SK-N-SH treated with all-trans-retinoic acid at 6 μM for 48 hours (cell line): ENCODE measurements around the gene CACNB4.

Experiments
- ATAC-seq: fragments of 200-7000 bp; cut with Tn5 transposase; 3 replicates; pipeline ENCODE4 v1.9.1; 2020; ENCODE audit warnings: mild to moderate bottlenecking, moderate library complexity
- ARNTL ChIP-seq: fragments of 450-650 bp; formaldehyde crosslinking; IDR thresholded peaks from 2 replicates; pipeline ENCODE4 v1.5.0; 2020; ENCODE audit warnings: low read depth, mild to moderate bottlenecking, moderate library complexity, borderline replicate concordance
- BACH2 ChIP-seq: fragments of 250-450 bp; sonication (Bioruptor Pico); IDR thresholded peaks from 2 replicates; pipeline ENCODE4 v1.9.0; 2021; ENCODE audit warnings: mild to moderate bottlenecking, borderline replicate concordance
- CSDC2 ChIP-seq: fragments of 250-450 bp; sonication (Bioruptor Pico); IDR thresholded peaks from 2 replicates; pipeline ENCODE4 v1.5.0; 2020; ENCODE audit warnings: mild to moderate bottlenecking, moderate library complexity
- CSRNP3 ChIP-seq: fragments of 250-450 bp; sonication (Bioruptor Pico); IDR thresholded peaks from 2 replicates; pipeline ENCODE4 v1.5.1; 2021; ENCODE audit warnings: mild to moderate bottlenecking, moderate library complexity
- ESRRG ChIP-seq: fragments of 250-450 bp; sonication (Bioruptor Pico); IDR thresholded peaks from 2 replicates; pipeline ENCODE4 v1.6.1; 2021; ENCODE audit warnings: mild to moderate bottlenecking
- GLIS3 ChIP-seq: fragments of 250-450 bp; sonication (Bioruptor Pico); IDR thresholded peaks from 2 replicates; pipeline ENCODE4 v1.5.0; 2020; ENCODE audit warnings: mild to moderate bottlenecking, moderate library complexity
- ISL1 ChIP-seq: fragments of 250-450 bp; sonication (Bioruptor Pico); IDR thresholded peaks from 2 replicates; pipeline ENCODE4 v2.1.2; 2022; ENCODE audit warnings: mild to moderate bottlenecking, moderate library complexity
- OSR1 ChIP-seq: fragments of 250-450 bp; sonication (Bioruptor Pico); IDR thresholded peaks from 2 replicates; pipeline ENCODE4 v1.8.0; 2022; ENCODE audit warnings: moderate library complexity, mild to moderate bottlenecking, inconsistent platforms
- PATZ1 ChIP-seq: fragments of 250-450 bp; sonication (Bioruptor Pico); IDR thresholded peaks from 2 replicates; pipeline ENCODE4 v1.8.0; 2020; ENCODE audit warnings: mild to moderate bottlenecking, moderate library complexity, borderline replicate concordance
- POU6F1 ChIP-seq: fragments of 250-450 bp; sonication (Bioruptor Pico); IDR thresholded peaks from 2 replicates; pipeline ENCODE4 v1.8.0; 2021; ENCODE audit warnings: low read depth, mild to moderate bottlenecking, moderate library complexity, borderline replicate concordance
- PPARA ChIP-seq: fragments of 250-450 bp; sonication (Bioruptor Pico); IDR thresholded peaks from 2 replicates; pipeline ENCODE4 v1.5.0; 2020; ENCODE audit warnings: mild to moderate bottlenecking, borderline replicate concordance
- RARB ChIP-seq: fragments of 250-450 bp; sonication (Bioruptor Pico); IDR thresholded peaks from 2 replicates; pipeline ENCODE4 v1.8.0; 2021; ENCODE audit warnings: mild to moderate bottlenecking, moderate library complexity
- SNAI2 ChIP-seq: fragments of 250-450 bp; sonication (Bioruptor Pico); IDR thresholded peaks from 2 replicates; pipeline ENCODE4 v1.5.0; 2020; ENCODE audit warnings: mild to moderate bottlenecking, moderate library complexity
- TCF4 ChIP-seq: fragments of 250-450 bp; sonication (Bioruptor Pico); IDR thresholded peaks from 2 replicates; pipeline ENCODE4 v1.8.0; 2021; ENCODE audit warnings: mild to moderate bottlenecking, moderate library complexity, borderline replicate concordance
- TOX ChIP-seq: fragments of 250-450 bp; sonication (Bioruptor Pico); IDR thresholded peaks from 2 replicates; pipeline ENCODE4 v1.8.0; 2021; ENCODE audit warnings: mild to moderate bottlenecking, moderate library complexity, borderline replicate concordance
- TSHZ2 ChIP-seq: fragments of 250-450 bp; sonication (Bioruptor Pico); IDR thresholded peaks from 2 replicates; pipeline ENCODE4 v1.5.0; 2020; ENCODE audit warnings: mild to moderate bottlenecking, moderate library complexity
- ZC3H10 ChIP-seq: fragments of 250-450 bp; sonication (Bioruptor Pico); IDR thresholded peaks from 2 replicates; pipeline ENCODE4 v1.5.1; 2021; ENCODE audit warnings: mild to moderate bottlenecking, moderate library complexity
- ZFP3 ChIP-seq: fragments of 250-450 bp; sonication (Bioruptor Pico); IDR thresholded peaks from 2 replicates; pipeline ENCODE4 v1.5.0; 2020; ENCODE audit warnings: mild to moderate bottlenecking, moderate library complexity
- ZFP30 ChIP-seq: fragments of 450-650 bp; formaldehyde crosslinking; IDR thresholded peaks from 2 replicates; pipeline ENCODE4 v1.5.0; 2022; ENCODE audit warnings: mild to moderate bottlenecking, moderate library complexity
- ZNF565 ChIP-seq: fragments of 450-650 bp; formaldehyde crosslinking; conservative IDR thresholded peaks from 2 replicates; pipeline ENCODE4 v1.5.0; 2020; ENCODE audit warnings: low read depth, mild to moderate bottlenecking, moderate library complexity
- ZNF70 ChIP-seq: fragments of 450-650 bp; formaldehyde crosslinking; IDR thresholded peaks from 2 replicates; pipeline ENCODE4 v1.5.0; 2020; ENCODE audit warnings: mild to moderate bottlenecking, moderate library complexity
- ZNF8 ChIP-seq: fragments of 450-650 bp; formaldehyde crosslinking; IDR thresholded peaks from 2 replicates; pipeline ENCODE4 v1.5.0; 2020; ENCODE audit warnings: mild to moderate bottlenecking, moderate library complexity

The CACNB4 gene

GRCh38 chr2:151968770-151969470 is 129.9 kb downstream of the CACNB4 start:
- ATAC-seq = no peak

GRCh38 chr2:151967829-151968722 is 130.8 kb downstream of the CACNB4 start:
- TF ChIP-seq CSRNP3 (CRISPR knock-in tag) (no peak), PATZ1 (no peak), ZNF565 (CRISPR knock-in tag) (no peak), CSDC2 (CRISPR knock-in tag) (no peak), ARNTL (CRISPR knock-in tag) (no peak), ZNF8 (CRISPR knock-in tag) (no peak), PPARA (CRISPR knock-in tag) (no peak), ISL1 (CRISPR knock-in tag) (no peak), ZNF70 (CRISPR knock-in tag) (no peak), BACH2 (CRISPR knock-in tag) (no peak), POU6F1 (CRISPR knock-in tag) (no peak), RARB (no peak), ZFP3 (CRISPR knock-in tag) (no peak)
- TF ChIP-seq, all 23 proteins: peak for 0
- ATAC-seq = no peak

More at GRCh38 chr2:151968770-151969470, 129.9 kb downstream of the CACNB4 start:
- TF ChIP-seq PATZ1 (no peak), CSDC2 (CRISPR knock-in tag) (no peak), POU6F1 (CRISPR knock-in tag) (no peak), ZNF70 (CRISPR knock-in tag) (no peak), PPARA (CRISPR knock-in tag) (no peak), ARNTL (CRISPR knock-in tag) (no peak), SNAI2 (CRISPR knock-in tag) (no peak), RARB (no peak), ZFP30 (CRISPR knock-in tag) (no peak), OSR1 (CRISPR knock-in tag) (no peak)
- TF ChIP-seq, all 23 proteins: peak for 0

- no peak for ATAC-seq
- TF ChIP-seq PPARA (CRISPR knock-in tag) (no peak), ZC3H10 (CRISPR knock-in tag) (no peak), GLIS3 (no peak), RARB (no peak), ESRRG (CRISPR knock-in tag) (no peak), TOX (CRISPR knock-in tag) (no peak), TSHZ2 (CRISPR knock-in tag) (no peak), ZFP3 (CRISPR knock-in tag) (no peak), TCF4 (CRISPR knock-in tag) (no peak), SNAI2 (CRISPR knock-in tag) (no peak), ZFP30 (CRISPR knock-in tag) (no peak), CSRNP3 (CRISPR knock-in tag) (no peak), ZNF565 (CRISPR knock-in tag) (no peak)
Observed at GRCh38 chr2:151965884-151966283, 133.0 kb downstream of the CACNB4 start.
